ENCODE results near the gene CCDC12. TPM values are rescaled to one million over a fixed set of nuclear protein-coding genes. Genes with fewer than 3 reads are reported as not detected.

The CCDC12 gene
- total RNA-seq, 4 donors from 2014 or later, result 43.2 to 60.6 (median 51.8) TPM

DNA sequence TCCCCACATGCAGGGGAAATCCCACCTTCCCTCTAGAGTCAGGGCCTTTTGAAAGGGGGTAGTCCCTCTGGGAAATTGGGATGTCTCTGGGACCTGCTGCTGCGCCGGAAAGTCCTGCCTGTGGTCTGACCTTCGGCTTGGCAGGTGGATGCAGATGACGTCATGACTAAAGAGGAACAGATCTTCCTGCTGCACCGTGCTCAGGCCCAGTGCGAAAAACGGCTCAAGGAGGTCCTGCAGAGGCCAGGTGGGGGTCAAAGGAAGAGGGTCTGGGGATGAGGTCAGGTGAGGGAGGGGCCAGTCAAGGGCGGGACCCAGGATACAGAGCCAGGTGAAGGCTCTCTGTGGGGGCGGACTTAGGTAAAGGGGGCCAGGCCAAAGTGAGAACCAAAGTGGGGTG, 82.8 kb downstream of the CCDC12 start:
- intact Hi-C loops (cut with DNase I), result loop anchor here (2.0 kb wide), 1 partner anchor 27 kb away; no protein-coding TSS in a partner anchor
- Histone ChIP-seq H3K4me3 (replicated peaks in 1 of 3) (no peak overlapping the region), H3K27ac (no peak overlapping the region), H3K36me3 (no peaks in the 10 kb centered on the region), H3K27me3 (no peaks in the 10 kb centered on the region), H3K4me1 (peaks cover 8 to 29% of the 10 kb centered on the region in 2 donors), H3K9me3 (no peaks in the 10 kb centered on the region)
- 74 to 84% methylated on average over 9 of the region's 9 CpGs for WGBS, 2 donors
- TF ChIP-seq, protein P1, sequence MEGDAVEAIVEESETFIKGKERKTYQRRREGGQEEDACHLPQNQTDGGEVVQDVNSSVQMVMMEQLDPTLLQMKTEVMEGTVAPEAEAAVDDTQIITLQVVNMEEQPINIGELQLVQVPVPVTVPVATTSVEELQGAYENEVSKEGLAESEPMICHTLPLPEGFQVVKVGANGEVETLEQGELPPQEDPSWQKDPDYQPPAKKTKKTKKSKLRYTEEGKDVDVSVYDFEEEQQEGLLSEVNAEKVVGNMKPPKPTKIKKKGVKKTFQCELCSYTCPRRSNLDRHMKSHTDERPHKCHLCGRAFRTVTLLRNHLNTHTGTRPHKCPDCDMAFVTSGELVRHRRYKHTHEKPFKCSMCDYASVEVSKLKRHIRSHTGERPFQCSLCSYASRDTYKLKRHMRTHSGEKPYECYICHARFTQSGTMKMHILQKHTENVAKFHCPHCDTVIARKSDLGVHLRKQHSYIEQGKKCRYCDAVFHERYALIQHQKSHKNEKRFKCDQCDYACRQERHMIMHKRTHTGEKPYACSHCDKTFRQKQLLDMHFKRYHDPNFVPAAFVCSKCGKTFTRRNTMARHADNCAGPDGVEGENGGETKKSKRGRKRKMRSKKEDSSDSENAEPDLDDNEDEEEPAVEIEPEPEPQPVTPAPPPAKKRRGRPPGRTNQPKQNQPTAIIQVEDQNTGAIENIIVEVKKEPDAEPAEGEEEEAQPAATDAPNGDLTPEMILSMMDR (IDR thresholded peaks at IDR 0.05), result no peak
- TF ChIP-seq POLR2A (IDR thresholded peaks at IDR 0.05), result no peak
- DNase-seq, result no peak

DNA sequence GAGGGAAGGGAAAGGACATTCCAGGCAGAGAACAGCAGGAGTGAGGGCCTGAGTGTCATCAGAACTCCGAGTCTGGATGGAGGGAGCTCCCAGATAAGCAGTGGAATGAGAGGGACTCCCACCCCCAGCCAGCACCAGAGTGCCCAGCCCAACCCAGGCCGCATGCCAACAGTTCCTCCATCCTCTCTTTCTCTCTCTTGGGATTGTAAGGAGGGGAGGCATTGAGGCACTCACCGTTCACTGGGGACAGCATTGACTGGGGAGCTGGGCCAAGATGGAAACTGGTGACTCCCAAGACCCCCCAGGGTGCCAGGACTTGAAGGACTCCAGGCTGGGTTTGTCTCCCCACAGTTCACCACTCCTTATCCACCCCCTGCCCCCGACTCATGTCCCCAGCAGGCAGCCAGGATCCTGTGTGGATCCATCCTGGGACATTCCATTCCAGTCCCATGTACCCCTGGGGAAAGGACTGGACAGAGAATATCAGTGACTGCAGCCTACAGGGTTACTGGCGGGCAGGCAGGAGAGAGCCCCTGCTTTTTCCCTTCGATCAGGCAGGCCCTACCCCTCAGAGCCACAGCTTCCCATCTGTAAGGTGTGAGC, 83.3 kb downstream of the CCDC12 start:
- no peaks in the 10 kb centered on the region for H3K36me3 ChIP-seq
- intact Hi-C loops (cut with DNase I), result no loop called here
- no peak overlapping the region for H3K27ac ChIP-seq
- no peak overlapping the region for H3K4me3 ChIP-seq (replicated peaks in 1 of 3)
- H3K4me1 ChIP-seq, result peaks cover 8 to 24% of the 10 kb centered on the region in 2 donors
- H3K27me3 ChIP-seq, result no peaks in the 10 kb centered on the region
- no peak for DNase-seq
- no peaks in the 10 kb centered on the region for H3K9me3 ChIP-seq
- TF ChIP-seq POLR2A (IDR thresholded peaks at IDR 0.05), result no peak
- TF ChIP-seq, protein P1 (IDR thresholded peaks at IDR 0.05), result no peak
- 62 to 64% methylated on average over 4 of the region's 6 CpGs for WGBS, 2 donors

DNA sequence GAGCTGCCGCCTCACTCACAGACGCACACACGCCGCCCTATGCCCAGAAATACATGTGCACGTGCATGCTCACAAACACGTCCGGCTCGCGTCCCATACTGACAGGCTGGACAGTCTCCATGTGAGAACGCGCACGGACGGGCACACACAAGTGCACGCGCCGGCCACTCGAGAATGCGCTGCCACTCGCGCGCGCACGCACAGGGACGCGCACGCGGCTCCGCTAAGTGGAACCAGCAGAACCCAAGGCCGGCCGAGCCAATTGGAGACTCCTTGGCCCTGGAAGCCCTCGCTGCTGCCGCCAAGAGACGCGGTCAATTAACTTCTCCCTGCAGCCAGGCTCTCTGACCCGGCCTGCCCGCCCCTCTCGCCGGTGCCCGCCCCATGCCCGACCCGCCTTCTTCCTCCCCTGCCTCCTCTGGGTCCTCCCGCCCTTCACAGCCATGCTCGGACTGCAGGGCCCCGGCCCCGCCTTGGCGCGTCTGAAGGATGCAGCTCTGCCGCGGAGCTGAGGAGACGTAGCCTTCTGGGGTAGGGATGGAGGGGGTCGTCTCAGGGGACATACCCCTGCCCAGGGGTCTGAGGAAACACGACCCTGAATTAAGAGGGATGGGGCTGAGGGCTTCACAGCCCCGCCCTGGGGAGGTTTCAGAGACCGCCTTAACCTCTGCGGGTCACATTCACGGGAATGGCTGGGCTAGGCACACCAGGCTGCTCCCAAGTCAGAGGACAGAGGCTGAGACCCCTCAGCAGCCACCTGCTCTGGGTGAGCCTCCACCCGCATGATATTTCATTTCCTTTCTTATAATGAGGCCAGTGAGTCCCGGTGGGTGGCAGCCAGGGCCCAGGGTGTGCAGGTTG, 84.0 kb downstream of the CCDC12 start:
- Histone ChIP-seq H3K27ac (no peak overlapping the region), H3K27me3 (no peaks in the 10 kb centered on the region), H3K36me3 (no peaks in the 10 kb centered on the region), H3K4me3 (replicated peaks in 1 of 3) (peak overlapping the region in 2 of 3 donors; percentile 15 to 22), H3K9me3 (no peaks in the 10 kb centered on the region), H3K4me1 (peaks cover 8 to 23% of the 10 kb centered on the region in 2 donors)
- intact Hi-C loops (cut with DNase I), result no loop called here
- DNase-seq, result peak; percentile 87
- WGBS, 2 donors, result 6 to 7% methylated on average over 32 to 34 of the region's 58 CpGs
- TF ChIP-seq, protein P1 (IDR thresholded peaks at IDR 0.05), result peak in 2 of 6 experiments; percentile 10 to 21
- TF ChIP-seq POLR2A (IDR thresholded peaks at IDR 0.05), result no peak

DNA sequence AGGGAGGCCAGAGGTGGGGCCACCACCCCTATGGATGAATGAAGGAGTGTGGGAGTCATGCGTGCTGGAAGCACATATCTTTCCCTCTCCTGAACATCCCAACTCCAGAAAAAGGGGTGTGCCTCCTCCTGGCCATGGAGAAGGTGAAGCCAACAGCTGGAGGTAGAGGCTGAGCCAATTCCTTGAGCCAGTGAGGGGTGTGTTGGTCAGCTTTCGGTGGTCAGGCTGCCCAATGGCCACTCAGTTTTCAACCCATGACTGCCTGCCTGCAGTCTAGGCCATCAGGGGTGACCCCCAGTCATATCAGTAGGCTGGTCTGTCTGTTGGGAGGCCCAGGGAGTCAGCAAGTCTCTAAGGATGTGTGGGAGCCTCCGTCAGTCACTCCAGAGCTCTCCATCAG, 85.4 kb downstream of the CCDC12 start:
- TF ChIP-seq POLR2A (IDR thresholded peaks at IDR 0.05), result no peak
- TF ChIP-seq, protein P1 (IDR thresholded peaks at IDR 0.05), result no peak
- Histone ChIP-seq H3K9me3 (no peaks in the 10 kb centered on the region), H3K4me3 (replicated peaks in 1 of 3) (no peak overlapping the region), H3K4me1 (peaks cover 8 to 23% of the 10 kb centered on the region in 2 donors), H3K27me3 (no peaks in the 10 kb centered on the region), H3K27ac (no peak overlapping the region), H3K36me3 (no peaks in the 10 kb centered on the region)
- no peak for DNase-seq
- 98 to 100% methylated on average over 2 to 3 of the region's 3 CpGs for WGBS, 2 donors
- intact Hi-C loops (cut with DNase I), result no loop called here

DNA sequence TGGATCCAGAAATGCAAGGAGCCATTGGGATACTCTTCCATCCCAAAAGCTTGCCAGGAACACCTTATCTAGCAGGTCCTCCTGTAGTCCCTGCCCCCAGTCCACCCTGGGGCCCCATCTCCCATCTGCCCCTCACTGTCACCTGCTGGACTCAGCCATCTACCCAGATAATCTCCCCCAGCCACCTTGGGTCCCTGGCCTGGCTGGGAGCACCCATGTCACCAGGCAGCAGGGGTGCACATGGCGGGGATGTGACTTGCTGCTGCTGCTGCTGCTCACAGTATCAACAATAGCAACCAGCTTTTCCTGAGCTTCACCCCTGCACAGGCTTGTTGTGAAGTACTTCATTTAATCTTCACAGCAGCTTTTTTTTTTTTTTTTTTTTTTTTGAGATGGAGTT, 86.4 kb downstream of the CCDC12 start:
- Histone ChIP-seq H3K4me3 (replicated peaks in 1 of 3) (no peak overlapping the region), H3K36me3 (no peaks in the 10 kb centered on the region), H3K9me3 (no peaks in the 10 kb centered on the region), H3K27me3 (no peaks in the 10 kb centered on the region), H3K27ac (no peak overlapping the region), H3K4me1 (peaks cover 8 to 23% of the 10 kb centered on the region in 2 donors)
- 90 to 95% methylated on average over 1 of the region's 1 CpG for WGBS, 2 donors
- intact Hi-C loops (cut with DNase I), result no loop called here
- TF ChIP-seq, protein P1 (IDR thresholded peaks at IDR 0.05), result no peak
- TF ChIP-seq POLR2A (IDR thresholded peaks at IDR 0.05), result no peak
- DNase-seq, result no peak

All from thyroid gland (tissue), 4 donors.